Keratinocyte (primary cell): ENCODE results near the gene SPECC1. TPM values are rescaled to one million over a fixed set of nuclear protein-coding genes. Genes with fewer than 3 reads are reported as not detected.

Source experiments
- DNase-seq: peaks from one replicate; pipeline ENCODE4 v3.0.0-alpha.2; 2011; ENCODE audit warnings: low read depth, missing footprints, low spot score
- FAIRE-seq: peaks from 2 replicates; lab custom pipeline; 2011; peaks lifted over from hg19 to GRCh38; lab: Jason Lieb, UNC
- H2AFZ ChIP-seq: 2 replicates; pipeline ENCODE4 v1.6.0; 2012; ENCODE audit warnings: low read length, control low read depth, inconsistent platforms; ENCODE audit not compliant: control insufficient read depth
- H3K27ac ChIP-seq: 2 replicates; pipeline ENCODE4 v1.5.1; 2011; ENCODE audit warnings: low read length; ENCODE audit not compliant: control insufficient read depth, insufficient read depth
- H3K27me3 ChIP-seq: 3 replicates; pipeline ENCODE4 v1.6.0; 2011; ENCODE audit warnings: low read length; ENCODE audit not compliant: control insufficient read depth, insufficient read depth; ENCODE audit errors: extremely low read depth
- H3K36me3 ChIP-seq, 2 experiments: 2 replicates in 1 of 2; 3 replicates in 1 of 2; pipeline ENCODE4 v1.5.1; 2011; ENCODE audit warnings: low read length in 2 of 2, mild to moderate bottlenecking in 1 of 2; ENCODE audit not compliant: control insufficient read depth in 2 of 2, insufficient read depth in 2 of 2; ENCODE audit errors: extremely low read depth in 1 of 2
- H3K4me1 ChIP-seq: 3 replicates; pipeline ENCODE4 v1.5.1; 2011; ENCODE audit warnings: low read length; ENCODE audit not compliant: control insufficient read depth, insufficient read depth; ENCODE audit errors: extremely low read depth
- H3K4me2 ChIP-seq: 3 replicates; pipeline ENCODE4 v1.6.0; 2011; ENCODE audit warnings: low read depth, low read length; ENCODE audit not compliant: control insufficient read depth, insufficient read depth; ENCODE audit errors: extremely low read depth
- H3K4me3 ChIP-seq, 3 experiments: fragments of 200-600 bp in 1 of 3; sonication (generic) in 1 of 3; 2 replicates in 2 of 3; 3 replicates in 1 of 3; pipeline ENCODE4 v1.5.1; 2011 to 2016; ENCODE audit warnings: low read length in 3 of 3, mild to moderate bottlenecking in 3 of 3, control low read depth in 2 of 3, inconsistent platforms in 1 of 3, low read depth in 1 of 3, mixed read lengths in 1 of 3, mixed run types in 1 of 3, moderate library complexity in 1 of 3; ENCODE audit not compliant: control insufficient read depth in 2 of 3, insufficient read depth in 2 of 3; ENCODE audit errors: extremely low read depth in 1 of 3
- H3K79me2 ChIP-seq: 2 replicates; pipeline ENCODE4 v1.6.0; 2012; ENCODE audit warnings: low read length; ENCODE audit not compliant: control insufficient read depth, insufficient read depth
- H3K9ac ChIP-seq: 3 replicates; pipeline ENCODE4 v1.6.0; 2011; ENCODE audit warnings: low read length; ENCODE audit not compliant: control insufficient read depth, insufficient read depth; ENCODE audit errors: extremely low read depth
- H3K9me1 ChIP-seq: 3 replicates; pipeline ENCODE4 v1.6.0; 2011; ENCODE audit warnings: low read length; ENCODE audit not compliant: control insufficient read depth, insufficient read depth; ENCODE audit errors: extremely low read depth
- H3K9me3 ChIP-seq: 2 replicates; pipeline ENCODE4 v1.5.1; 2012; ENCODE audit warnings: low read depth, low read length; ENCODE audit not compliant: control insufficient read depth
- H4K20me1 ChIP-seq: 3 replicates; pipeline ENCODE4 v1.6.0; 2011; ENCODE audit warnings: low read length; ENCODE audit not compliant: control insufficient read depth, insufficient read depth; ENCODE audit errors: extremely low read depth
- EZH2 ChIP-seq: IDR thresholded peaks from one replicate; pipeline ENCODE4 v1.6.1; 2012; ENCODE audit warnings: inconsistent platforms, mild to moderate bottlenecking, low read length, moderate library complexity
- dilution Hi-C: fragments of 300-500 bp; cut with MboI; formaldehyde crosslinking; loops from one replicate; pipeline ENCODE4 v1.7.0; 2020; ENCODE audit warnings: low sequenced_read_pairs; ENCODE audit not compliant: extremely low pct_ligation_motif_present
- polyA plus RNA-seq, 5 experiments: library from polyadenylated mRNA; depleted of rRNA in 3 of 5; stranded (reverse) in 3 of 5; stranded (forward) in 1 of 5; unstranded in 1 of 5; fragments of >200 nt; gene quantifications; 1 replicate in 1 of 5; 2 replicates in 3 of 5; 3 replicates in 1 of 5; pipeline versions ENCODE4 v1.2.1 to v1.2.3, GENCODE V29; 2011 to 2012; ENCODE audit warnings: missing spikeins in 2 of 5, low read depth in 1 of 5, low replicate concordance in 1 of 5
- TF ChIP-seq, protein P1 (sequence below), 3 experiments: IDR thresholded peaks in 1 of 3; conservative IDR thresholded peaks in 1 of 3; optimal IDR thresholded peaks in 1 of 3; 2 replicates in 2 of 3; 3 replicates in 1 of 3; pipeline versions ENCODE3 to v1.5.1; 2011; ENCODE audit warnings: low read length in 3 of 3, mild to moderate bottlenecking in 3 of 3, moderate library complexity in 2 of 3, control low read depth in 1 of 3, inconsistent platforms in 1 of 3; ENCODE audit not compliant: insufficient read depth in 2 of 3; ENCODE audit errors: extremely low read depth in 1 of 3

SPECC1 gene
- polyA plus RNA-seq, 1 donor (not counting 4 experiments of a cell fraction or from before 2014, with no cell fraction given), result 20.9 TPM

DNA sequence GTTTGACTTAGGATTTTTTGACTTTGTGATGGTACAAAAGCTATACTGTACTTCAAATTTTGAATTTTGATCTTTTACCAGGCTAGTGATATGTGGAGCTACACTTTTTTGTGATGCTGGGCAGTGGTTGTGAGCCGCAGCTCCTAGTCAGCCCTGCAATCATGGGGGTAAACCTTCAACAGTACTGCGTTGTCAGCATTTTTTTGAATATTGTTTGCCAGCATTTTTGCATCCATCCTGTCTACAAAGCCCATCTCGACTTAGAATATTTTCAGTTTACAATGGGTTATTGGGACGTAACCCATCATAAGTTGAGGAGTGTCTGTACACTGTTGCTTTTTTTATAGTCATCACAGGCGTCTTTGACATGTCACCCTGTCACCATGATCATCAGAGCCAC, 142.0 kb downstream of the SPECC1 start:
- Histone ChIP-seq H3K36me3 (no peaks in the 10 kb centered on the region), H2AFZ (no peak overlapping the region), H3K27ac (no peak overlapping the region), H3K9me3 (no peaks in the 10 kb centered on the region), H3K4me2 (no peak overlapping the region), H3K4me3 (no peak overlapping the region), H3K27me3 (no peaks in the 10 kb centered on the region), H3K4me1 (peaks cover 6% of the 10 kb centered on the region), H3K9me1 (no peaks in the 10 kb centered on the region), H3K9ac (no peak overlapping the region), H4K20me1 (no peaks in the 10 kb centered on the region), H3K79me2 (no peaks in the 10 kb centered on the region)
- no peak for FAIRE-seq
- no peak for DNase-seq
- no peak for TF ChIP-seq EZH2
- TF ChIP-seq, protein P1, sequence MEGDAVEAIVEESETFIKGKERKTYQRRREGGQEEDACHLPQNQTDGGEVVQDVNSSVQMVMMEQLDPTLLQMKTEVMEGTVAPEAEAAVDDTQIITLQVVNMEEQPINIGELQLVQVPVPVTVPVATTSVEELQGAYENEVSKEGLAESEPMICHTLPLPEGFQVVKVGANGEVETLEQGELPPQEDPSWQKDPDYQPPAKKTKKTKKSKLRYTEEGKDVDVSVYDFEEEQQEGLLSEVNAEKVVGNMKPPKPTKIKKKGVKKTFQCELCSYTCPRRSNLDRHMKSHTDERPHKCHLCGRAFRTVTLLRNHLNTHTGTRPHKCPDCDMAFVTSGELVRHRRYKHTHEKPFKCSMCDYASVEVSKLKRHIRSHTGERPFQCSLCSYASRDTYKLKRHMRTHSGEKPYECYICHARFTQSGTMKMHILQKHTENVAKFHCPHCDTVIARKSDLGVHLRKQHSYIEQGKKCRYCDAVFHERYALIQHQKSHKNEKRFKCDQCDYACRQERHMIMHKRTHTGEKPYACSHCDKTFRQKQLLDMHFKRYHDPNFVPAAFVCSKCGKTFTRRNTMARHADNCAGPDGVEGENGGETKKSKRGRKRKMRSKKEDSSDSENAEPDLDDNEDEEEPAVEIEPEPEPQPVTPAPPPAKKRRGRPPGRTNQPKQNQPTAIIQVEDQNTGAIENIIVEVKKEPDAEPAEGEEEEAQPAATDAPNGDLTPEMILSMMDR (optimal IDR thresholded peaks at IDR 0.05 in 1 of 3, IDR thresholded peaks at IDR 0.05 in 1 of 3, conservative IDR thresholded peaks at IDR 0.05 in 1 of 3; ENCODE audit: extremely low read depth in 1 of 3, insufficient read depth in 2 of 3, low read length in 3 of 3), result no peak
- dilution Hi-C loops, result no loop called here

DNA sequence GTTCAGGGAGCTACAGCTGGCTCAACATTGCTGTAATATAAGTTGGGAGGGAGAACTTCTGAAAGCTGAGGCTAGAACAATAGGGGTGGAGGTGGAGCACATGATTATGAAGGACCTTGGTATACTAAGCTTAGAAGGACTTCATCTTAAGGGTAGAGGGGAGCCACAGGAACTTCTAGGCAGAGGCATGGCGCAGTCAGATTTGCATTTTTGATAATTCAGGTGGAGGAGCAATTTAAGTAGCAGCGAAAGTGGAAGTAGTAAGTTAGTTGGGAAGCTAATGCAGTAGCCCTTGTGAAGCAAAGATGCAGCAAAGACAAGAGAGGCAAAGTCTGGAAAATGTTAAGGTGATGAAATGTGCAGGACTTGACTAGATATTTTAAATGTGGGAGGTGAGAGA, 144.1 kb downstream of the SPECC1 start:
- TF ChIP-seq, protein P1 (optimal IDR thresholded peaks at IDR 0.05 in 1 of 3, IDR thresholded peaks at IDR 0.05 in 1 of 3, conservative IDR thresholded peaks at IDR 0.05 in 1 of 3; ENCODE audit: extremely low read depth in 1 of 3, insufficient read depth in 2 of 3, low read length in 3 of 3), result no peak
- TF ChIP-seq EZH2, result no peak
- no peak for FAIRE-seq
- dilution Hi-C loops, result no loop called here

More for the DNA sequence above, 144.1 kb downstream of the SPECC1 start:
- Histone ChIP-seq H4K20me1 (no peaks in the 10 kb centered on the region), H3K27ac (no peak overlapping the region), H3K36me3 (no peaks in the 10 kb centered on the region), H3K4me2 (no peak overlapping the region), H3K4me3 (no peak overlapping the region), H2AFZ (no peak overlapping the region), H3K9ac (no peak overlapping the region), H3K79me2 (peaks cover 15% of the 10 kb centered on the region), H3K27me3 (no peaks in the 10 kb centered on the region), H3K4me1 (peaks cover 6% of the 10 kb centered on the region), H3K9me3 (no peaks in the 10 kb centered on the region), H3K9me1 (no peaks in the 10 kb centered on the region)
- DNase-seq, result no peak
